ENCODE results near the gene PCGF1. TPM values are rescaled to one million over a fixed set of nuclear protein-coding genes. Genes with fewer than 3 reads are reported as not detected.
A peak's percentile ranks its signal among the peaks of the same experiment; 100 is the strongest.

PCGF1 gene
- total and polyA plus RNA-seq, 2 of the 13 experiments (the other 11 are each of a cell fraction or from before 2014, with no cell fraction given), result 20.4 to 22.6 TPM

DNA sequence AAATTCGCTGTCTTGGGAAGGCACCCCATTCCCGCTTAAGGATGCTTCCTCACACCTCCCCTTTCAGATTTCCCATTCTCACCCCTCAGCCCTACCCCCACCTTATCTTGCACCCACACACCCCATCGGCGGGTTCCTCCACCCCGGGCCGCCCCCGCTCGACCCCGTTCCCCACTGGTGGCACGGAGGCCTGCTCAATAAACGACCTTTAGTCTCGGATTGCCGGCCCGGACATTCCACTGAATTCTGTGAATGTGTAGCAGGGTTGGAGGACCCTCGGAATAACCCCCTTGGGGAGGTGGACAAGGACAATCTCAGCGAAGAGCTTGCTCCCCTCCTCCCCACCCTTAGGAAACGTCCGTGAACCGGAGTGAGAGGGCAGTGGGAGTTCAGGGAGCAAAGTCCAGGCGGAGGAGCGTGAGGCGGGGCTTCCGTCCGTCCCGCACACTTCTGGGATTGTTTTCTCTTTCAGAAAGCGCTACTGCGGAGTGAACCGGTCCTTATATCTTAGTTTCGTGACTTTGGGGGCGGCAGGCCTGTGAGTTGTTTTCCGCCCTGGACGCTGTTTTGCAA lies 5.3 kb downstream of the PCGF1 start (continued):
- TF ChIP-seq ZNF34 (CRISPR knock-in tag; IDR thresholded peaks at IDR 0.05; ENCODE audit: borderline replicate concordance), result no peak
- TF ChIP-seq TRIM24 (CRISPR knock-in tag; IDR thresholded peaks at IDR 0.05), result no peak; the same call in 1 of the 2 replicates
- TF ChIP-seq HCFC1 (IDR thresholded peaks at IDR 0.05; ENCODE audit: low read depth, low read length), result no peak
- TF ChIP-seq, protein P1, sequence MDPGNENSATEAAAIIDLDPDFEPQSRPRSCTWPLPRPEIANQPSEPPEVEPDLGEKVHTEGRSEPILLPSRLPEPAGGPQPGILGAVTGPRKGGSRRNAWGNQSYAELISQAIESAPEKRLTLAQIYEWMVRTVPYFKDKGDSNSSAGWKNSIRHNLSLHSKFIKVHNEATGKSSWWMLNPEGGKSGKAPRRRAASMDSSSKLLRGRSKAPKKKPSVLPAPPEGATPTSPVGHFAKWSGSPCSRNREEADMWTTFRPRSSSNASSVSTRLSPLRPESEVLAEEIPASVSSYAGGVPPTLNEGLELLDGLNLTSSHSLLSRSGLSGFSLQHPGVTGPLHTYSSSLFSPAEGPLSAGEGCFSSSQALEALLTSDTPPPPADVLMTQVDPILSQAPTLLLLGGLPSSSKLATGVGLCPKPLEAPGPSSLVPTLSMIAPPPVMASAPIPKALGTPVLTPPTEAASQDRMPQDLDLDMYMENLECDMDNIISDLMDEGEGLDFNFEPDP (CRISPR knock-in tag; conservative IDR thresholded peaks at IDR 0.05), result no peak
- no peak for TF ChIP-seq ZNF891 (CRISPR knock-in tag; IDR thresholded peaks at IDR 0.05)
- peak; percentile 83 for TF ChIP-seq TARDBP (CRISPR knock-in tag; IDR thresholded peaks at IDR 0.05)
- TF ChIP-seq FOXA3 (CRISPR knock-in tag; IDR thresholded peaks at IDR 0.05), result peak; percentile 73
- 0 out of 2 replicates have a peak, but pooled peaks have one; percentile 49 for TF ChIP-seq ELF3 (CRISPR knock-in tag; IDR thresholded peaks at IDR 0.05)
- 0 out of 2 replicates have a peak, but pooled peaks have one; percentile 22 for TF ChIP-seq PAF1 (CRISPR knock-in tag; IDR thresholded peaks at IDR 0.05)
- TF ChIP-seq SOX13 (IDR thresholded peaks at IDR 0.05), result no peak
- TF ChIP-seq SOX13 (CRISPR knock-in tag; conservative IDR thresholded peaks at IDR 0.05 in 1 of 2, IDR thresholded peaks at IDR 0.05 in 1 of 2), result peak in 1 of 2 experiments; percentile 75; a peak in 2 of 4 replicates
- TF ChIP-seq SOX6 (IDR thresholded peaks at IDR 0.05), result no peak
- peak; percentile 68; the same call in 1 of the 2 replicates for TF ChIP-seq SOX6 (CRISPR knock-in tag; IDR thresholded peaks at IDR 0.05)
- no peak for TF ChIP-seq NFE2L2 (IDR thresholded peaks at IDR 0.05; ENCODE audit: low read length)
- TF ChIP-seq ZNF841 (CRISPR knock-in tag; IDR thresholded peaks at IDR 0.05; ENCODE audit: borderline replicate concordance), result 0 out of 2 replicates have a peak, but pooled peaks have one; percentile 56
- TF ChIP-seq HOXA7 (CRISPR knock-in tag; IDR thresholded peaks at IDR 0.05), result no peak
- TF ChIP-seq, protein P2, sequence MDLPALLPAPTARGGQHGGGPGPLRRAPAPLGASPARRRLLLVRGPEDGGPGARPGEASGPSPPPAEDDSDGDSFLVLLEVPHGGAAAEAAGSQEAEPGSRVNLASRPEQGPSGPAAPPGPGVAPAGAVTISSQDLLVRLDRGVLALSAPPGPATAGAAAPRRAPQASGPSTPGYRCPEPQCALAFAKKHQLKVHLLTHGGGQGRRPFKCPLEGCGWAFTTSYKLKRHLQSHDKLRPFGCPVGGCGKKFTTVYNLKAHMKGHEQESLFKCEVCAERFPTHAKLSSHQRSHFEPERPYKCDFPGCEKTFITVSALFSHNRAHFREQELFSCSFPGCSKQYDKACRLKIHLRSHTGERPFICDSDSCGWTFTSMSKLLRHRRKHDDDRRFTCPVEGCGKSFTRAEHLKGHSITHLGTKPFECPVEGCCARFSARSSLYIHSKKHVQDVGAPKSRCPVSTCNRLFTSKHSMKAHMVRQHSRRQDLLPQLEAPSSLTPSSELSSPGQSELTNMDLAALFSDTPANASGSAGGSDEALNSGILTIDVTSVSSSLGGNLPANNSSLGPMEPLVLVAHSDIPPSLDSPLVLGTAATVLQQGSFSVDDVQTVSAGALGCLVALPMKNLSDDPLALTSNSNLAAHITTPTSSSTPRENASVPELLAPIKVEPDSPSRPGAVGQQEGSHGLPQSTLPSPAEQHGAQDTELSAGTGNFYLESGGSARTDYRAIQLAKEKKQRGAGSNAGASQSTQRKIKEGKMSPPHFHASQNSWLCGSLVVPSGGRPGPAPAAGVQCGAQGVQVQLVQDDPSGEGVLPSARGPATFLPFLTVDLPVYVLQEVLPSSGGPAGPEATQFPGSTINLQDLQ (CRISPR knock-in tag; IDR thresholded peaks at IDR 0.05), result no peak
- TF ChIP-seq SP5 (CRISPR knock-in tag; IDR thresholded peaks at IDR 0.05; ENCODE audit: borderline replicate concordance, low read depth), result peak; percentile 90
- TF ChIP-seq HNRNPK (IDR thresholded peaks at IDR 0.05; ENCODE audit: low read depth, low read length, poor library complexity, severe bottlenecking), result peak; percentile 75
- TF ChIP-seq, protein P3, sequence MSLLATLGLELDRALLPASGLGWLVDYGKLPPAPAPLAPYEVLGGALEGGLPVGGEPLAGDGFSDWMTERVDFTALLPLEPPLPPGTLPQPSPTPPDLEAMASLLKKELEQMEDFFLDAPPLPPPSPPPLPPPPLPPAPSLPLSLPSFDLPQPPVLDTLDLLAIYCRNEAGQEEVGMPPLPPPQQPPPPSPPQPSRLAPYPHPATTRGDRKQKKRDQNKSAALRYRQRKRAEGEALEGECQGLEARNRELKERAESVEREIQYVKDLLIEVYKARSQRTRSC (CRISPR knock-in tag; IDR thresholded peaks at IDR 0.05; ENCODE audit: low read depth), result no peak; the same call in 1 of the 2 replicates
- TF ChIP-seq, protein P4, sequence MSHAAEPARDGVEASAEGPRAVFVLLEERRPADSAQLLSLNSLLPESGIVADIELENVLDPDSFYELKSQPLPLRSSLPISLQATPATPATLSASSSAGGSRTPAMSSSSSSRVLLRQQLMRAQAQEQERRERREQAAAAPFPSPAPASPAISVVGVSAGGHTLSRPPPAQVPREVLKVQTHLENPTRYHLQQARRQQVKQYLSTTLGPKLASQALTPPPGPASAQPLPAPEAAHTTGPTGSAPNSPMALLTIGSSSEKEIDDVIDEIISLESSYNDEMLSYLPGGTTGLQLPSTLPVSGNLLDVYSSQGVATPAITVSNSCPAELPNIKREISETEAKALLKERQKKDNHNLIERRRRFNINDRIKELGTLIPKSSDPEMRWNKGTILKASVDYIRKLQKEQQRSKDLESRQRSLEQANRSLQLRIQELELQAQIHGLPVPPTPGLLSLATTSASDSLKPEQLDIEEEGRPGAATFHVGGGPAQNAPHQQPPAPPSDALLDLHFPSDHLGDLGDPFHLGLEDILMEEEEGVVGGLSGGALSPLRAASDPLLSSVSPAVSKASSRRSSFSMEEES (CRISPR knock-in tag; IDR thresholded peaks at IDR 0.05), result peak; percentile 64; the same call in 1 of the 2 replicates
- peak; percentile 66; the same call in 1 of the 2 replicates for TF ChIP-seq ERF (CRISPR knock-in tag; IDR thresholded peaks at IDR 0.05)
- TF ChIP-seq PLRG1 (conservative IDR thresholded peaks at IDR 0.05), result no peak
- TF ChIP-seq MED8 (CRISPR knock-in tag; IDR thresholded peaks at IDR 0.05; ENCODE audit: insufficient replicate concordance), result no peak
